HG02885 (cell line): ENCODE measurements around the gene TIGD3.

Experiments
- ATAC-seq: cut with Tn5 transposase; IDR thresholded peaks from one replicate; pipeline ENCODE4 v1.9.1; 2021; ENCODE audit warnings: mild to moderate bottlenecking; ENCODE audit not compliant: unreplicated experiment, poor library complexity

Gene TIGD3

GRCh38 chr11:65402790-65403189 lies 48.2 kb downstream of the TIGD3 start:
- ATAC-seq, result no peak

GRCh38 chr11:65403607-65404121 lies 49.1 kb downstream of the TIGD3 start:
- ATAC-seq, result no peak

GRCh38 chr11:65404210-65404609 lies 49.7 kb downstream of the TIGD3 start:
- no peak for ATAC-seq

GRCh38 chr11:65404638-65405339 lies 50.2 kb downstream of the TIGD3 start:
- ATAC-seq, result no peak
